NOMO-1 (cell line): Measurements from ENCODE around the gene TMEM132D.
"Not testable (repeated sequence)": the region's sequence is repeated elsewhere in the genome, so short reads cannot be mapped to it uniquely, and the experiment has no call there.

Experiments used
- DNase-seq, 2 experiments: peaks; one replicate each; lab custom pipeline; 2025; ENCODE audit not compliant: unreplicated experiment in 2 of 2; lab: John Stamatoyannopoulos, UW

The TMEM132D gene

DNA sequence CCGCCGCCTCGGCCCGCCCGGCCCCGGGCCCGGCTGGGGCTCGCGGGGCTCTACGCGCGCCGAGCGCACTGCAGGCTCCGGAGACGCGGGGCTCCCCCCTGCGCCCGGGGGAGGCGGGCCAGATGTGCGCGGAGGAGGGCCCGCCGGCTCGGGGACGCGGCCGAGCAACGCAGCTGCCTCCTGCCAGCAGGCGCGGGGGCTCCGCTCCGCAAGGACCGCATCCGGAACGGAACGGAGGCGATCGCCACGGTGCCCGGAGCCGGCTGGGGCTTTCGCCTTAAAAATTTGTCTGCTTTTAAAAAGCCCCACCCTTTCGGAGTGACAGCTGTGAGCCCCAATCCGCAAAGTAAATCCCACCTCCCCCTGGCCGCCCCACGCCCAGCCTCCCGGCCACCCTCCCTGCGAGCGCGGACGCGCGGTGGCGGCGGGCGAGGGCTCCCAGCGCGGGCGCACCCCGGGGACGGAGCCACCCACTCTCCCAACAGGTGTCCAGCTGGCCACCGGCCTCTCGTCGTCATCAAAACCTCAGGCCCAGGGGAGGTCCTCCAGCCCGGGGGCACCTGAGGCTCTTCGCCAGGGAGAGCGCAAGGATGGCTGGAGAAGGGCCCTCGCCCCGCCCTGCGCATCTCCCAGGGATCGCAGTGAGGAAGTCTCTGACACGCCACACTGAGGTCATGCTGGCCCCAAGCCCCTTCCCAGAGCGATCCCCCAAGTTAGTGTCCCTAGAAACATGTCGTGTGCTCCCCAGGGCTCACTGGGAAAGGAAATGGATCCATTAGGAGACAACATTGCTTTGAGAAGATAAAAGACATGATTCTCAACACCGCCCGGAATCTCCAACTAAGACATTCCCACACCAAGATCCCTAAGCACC, at the start of gene TMEM132D:
TSS of gene TMEM132D (minus strand) at position 70 of the 874 bp plus-strand sequence.
- DNase-seq = no peak

DNA sequence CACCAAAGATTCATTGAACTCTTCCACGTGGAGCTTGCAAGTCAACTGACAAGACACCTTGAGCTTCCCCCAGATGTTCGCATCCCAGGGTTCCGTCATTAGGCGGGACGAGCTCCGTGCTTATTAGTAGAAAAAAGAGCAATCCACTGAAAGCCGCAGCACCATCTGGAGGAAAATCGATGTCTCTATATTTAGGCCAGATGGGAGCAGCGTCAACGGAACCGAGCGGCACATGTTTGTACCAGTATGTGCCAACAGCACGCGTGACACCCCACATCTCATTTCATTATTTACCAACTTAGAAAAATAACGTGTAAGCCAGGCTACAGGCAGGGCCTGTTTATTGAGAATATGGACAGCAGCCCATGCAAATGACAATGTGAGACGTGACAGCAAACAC, 45.8 kb upstream of the TMEM132D start:
- DNase-seq = no peak

DNA sequence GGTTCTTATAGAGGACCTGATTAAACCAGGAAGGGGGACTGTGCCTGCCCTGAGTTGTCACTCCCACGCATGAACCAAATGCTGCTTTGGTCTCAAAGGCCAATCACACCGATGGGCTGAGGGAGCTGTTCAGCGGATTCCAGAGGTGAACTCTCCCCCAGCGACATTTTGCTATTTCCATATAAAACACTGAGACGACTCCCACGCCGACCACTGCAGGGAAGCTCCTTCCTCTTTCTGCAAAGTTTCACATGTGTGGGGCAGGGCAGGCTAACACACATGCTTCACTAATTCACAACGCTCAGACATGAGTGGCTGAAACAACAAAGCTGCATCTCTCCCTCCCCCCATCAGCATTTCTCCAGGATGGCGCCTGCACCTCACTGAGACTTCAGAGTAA, 37.8 kb upstream of the TMEM132D start:
- no peak for DNase-seq

DNA sequence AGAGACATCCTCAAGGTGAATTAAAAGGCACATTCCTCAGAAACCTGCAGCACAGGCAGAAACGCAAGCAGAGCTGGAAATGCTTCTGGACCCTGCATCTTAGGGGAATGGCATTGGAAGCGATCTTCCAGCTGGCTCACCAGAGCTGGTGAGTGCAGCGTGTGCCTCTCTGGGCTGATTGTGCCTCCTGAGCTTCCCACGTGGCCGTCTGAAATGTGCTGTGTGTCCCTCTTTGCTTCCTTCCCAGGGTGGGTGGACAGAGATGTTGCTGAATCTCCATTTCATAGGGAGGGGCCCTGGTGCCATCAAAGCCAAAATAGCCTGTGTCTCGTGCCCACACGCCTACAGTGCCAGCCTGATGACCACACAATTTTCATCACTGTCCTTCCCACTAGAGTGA, 34.3 kb upstream of the TMEM132D start:
- no peak for DNase-seq

DNA sequence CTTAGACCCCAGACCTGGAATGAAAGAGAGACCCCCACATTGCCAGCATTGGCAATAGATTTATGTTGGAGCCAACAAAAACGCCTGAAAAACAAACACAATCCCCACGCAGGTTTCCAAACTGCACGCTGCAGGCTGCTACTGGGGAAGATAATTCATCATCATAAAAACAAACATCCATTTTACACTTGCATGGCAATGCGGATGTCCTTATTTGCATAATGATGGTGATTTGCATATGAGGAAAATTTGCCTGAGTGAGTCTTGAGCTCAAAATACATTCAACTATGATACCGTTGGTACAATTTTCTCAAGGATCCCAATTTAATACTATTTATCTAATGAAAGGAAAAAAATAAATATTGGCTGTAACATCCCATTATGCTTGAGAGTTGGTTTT, 33.6 kb upstream of the TMEM132D start:
- no peak for DNase-seq

DNA sequence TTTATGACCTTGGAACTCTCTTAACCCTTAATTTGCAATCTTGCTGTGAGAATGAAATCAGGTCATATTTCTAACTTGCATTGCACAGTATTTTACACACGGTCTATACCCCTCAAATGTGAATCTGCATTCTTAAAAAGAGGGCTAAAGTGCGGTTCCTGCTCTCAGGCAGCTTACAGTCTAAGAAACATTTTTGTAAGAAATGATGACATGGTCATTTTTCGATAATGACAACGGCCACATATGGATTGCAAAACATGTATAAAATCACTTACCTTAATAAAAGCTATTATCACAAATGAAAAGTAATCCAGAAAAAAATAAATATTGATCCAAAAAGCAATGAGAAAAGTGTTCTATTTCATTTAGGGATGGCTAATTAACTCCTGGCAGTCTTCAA, 24.8 kb upstream of the TMEM132D start:
- DNase-seq = no peak

DNA sequence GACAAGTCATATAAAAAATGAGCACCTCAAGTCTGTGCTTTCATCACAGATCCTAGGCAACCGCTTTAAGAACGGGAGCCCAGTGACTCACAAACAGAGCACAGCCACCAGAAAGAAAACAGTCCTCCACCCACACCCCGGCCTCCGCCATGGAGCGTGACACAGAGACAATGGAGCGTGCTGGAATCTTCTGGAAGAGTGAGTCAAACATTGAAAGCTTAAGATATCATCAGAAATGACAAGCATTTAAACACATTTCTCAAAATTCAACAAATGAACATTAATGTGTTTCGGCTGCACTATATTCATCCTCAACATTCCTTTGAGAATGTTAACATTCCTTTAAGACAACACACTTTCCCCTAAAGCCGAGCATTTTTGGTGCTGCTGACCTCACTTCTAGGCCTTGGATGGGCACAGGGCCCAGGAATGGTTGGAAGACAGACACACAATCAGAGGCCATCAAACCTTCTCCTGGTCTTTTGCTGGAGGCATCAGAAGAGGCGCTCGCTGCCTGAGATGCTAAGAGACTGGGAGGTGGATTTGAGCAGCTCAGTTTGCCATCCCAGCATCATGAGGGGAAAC, 23.6 kb upstream of the TMEM132D start:
- no peak for DNase-seq

DNA sequence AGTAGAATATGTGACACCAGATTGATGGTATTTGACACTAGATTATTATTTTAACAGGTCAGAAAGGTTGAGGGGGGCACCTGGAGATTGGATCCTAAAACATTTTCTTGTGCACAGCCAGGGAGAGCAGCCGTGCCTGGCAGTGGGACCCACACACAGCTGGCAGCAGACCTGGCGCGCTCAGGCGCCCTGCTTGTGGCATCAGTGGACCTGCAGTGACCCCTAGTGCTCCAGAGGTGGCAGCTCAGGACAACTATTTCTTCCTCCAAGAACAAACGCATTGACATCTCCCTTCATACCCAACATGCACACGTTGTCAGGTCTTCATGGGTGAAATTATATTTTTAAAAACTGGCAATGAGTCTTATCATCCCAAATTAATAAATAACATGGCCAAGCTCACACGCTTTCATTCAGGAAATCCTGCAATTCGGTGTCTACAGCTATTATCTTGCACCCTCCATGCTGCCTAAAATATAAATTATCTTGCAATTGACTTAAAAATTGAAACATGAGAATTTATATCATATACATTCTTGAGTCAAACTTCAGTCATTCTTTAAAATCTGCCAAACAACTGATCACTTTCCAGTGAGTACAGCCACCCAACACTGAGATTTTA, 7.7 kb upstream of the TMEM132D start:
- DNase-seq = peak; percentile 32 to 44

DNA sequence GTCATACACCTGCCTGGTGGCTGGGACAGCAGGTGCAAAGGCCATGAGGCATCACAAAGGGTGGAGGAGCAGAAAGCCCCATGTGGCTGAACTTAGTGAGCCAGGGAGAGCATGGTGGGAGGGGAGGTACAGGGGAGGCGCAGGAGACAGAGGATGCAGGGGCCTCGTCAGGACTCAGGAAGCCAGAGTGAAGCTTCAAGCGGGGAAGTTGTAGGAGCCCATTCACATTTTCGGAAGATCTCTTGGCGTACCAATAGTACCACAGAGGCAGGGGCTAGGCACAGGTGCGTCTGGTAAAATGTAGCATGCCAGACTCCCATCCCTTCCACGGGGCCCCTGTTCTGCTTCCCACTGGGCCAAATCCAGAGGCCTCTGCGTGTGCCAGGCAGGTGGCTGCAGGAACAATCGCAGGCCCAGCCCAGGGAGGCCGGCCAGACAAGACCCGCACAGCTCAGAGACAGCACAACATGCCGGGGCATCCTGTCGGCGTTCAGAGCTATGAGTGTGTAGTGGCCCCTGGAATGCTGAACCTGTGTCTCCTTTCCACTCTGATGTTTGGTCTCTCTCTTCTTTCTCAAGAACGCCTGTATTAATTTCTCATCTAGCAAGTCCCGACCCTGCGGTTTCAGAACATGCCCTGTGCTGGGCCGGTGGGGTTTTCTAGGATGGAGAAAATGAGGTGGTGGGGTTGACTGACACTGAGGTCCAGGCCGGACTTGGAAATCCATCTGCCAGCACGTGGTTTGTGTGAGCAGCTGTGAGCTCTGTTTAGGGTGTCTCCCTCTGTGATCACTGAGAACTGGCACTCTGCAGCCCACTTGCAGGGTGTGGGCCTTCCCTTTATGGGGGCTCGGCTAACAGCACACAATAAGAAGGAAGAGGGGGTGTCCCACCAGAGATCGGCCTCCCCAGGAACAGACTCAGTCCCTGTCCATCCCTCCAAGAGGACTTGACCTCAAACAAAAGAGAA, 5.5 kb upstream of the TMEM132D start:
- no peak for DNase-seq

DNA sequence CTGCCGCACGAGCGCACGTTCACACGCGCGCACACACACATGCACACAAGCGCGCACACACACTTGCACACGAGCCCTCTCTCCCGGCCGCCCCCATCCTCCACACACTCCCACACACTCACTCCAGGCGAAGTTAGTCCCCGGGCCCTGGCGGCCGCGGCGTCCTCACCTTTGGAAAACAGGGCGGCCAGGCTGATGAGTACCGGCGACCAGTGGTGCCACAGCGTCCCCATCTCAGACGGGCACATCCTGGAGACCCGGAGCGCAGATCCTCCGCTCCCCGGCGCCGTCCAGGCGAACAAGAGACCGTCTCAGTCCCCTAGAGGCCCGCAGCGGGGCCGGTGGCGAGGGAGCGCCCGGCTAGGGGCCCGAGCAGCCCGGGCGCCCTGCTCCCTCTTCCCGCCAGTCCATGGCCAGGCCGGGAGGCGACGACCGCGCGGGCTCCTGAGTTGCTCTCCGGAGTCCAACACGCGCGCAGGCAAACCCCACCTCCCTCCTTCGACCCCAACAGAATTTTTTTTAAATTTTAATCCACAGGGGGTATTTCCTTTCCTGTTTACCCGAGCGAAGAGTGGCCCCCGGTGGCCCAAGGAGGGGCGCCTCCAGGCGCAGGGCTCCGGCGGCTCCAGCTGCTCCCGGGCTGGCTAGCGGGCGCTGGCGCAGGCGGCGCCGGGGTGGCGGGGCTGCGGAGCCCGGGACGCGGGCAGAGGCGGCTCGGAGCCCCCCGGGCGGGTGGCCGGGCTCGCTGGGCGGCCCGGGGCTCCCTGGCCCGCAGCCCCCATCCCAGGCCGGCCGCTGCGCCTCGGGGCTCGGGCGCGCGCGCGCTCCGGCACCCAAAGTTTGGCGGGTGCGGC, 506 bp downstream of the TMEM132D start:
- DNase-seq = no peak

DNA sequence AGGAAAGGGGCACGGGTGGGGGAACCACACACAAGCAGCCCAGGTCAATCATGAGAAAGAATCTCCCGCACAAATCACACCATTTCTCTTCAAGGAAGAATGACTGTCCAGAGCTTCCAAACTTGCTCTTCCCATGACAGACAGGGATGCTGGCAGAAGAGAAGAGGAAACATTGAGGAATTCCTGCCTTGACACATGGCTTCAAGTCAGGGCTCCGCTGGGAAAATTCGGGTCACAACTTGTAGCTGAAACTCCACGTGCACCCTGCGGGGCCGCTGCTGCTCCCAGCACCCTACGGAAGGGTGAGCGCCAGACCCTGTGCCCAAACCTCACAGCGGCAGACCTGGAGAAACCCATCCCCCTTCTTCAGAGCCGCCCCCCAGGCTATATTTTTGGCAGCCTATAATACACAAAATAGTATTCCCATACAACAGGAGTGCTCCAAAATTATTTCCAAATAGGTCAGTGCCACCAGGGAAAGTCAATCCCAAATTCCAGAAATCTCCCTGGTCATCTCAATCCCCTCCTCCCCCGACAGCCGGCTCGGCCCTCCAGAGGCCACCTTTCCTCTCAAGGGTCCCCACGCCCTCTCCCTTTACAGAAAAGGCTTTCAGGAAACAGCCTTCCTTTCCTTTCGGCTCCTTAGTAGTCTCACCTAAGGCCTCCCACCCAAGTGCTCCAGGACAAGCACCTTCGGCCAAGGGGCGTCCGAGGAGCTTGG, 1.3 kb downstream of the TMEM132D start:
- no peak for DNase-seq

DNA sequence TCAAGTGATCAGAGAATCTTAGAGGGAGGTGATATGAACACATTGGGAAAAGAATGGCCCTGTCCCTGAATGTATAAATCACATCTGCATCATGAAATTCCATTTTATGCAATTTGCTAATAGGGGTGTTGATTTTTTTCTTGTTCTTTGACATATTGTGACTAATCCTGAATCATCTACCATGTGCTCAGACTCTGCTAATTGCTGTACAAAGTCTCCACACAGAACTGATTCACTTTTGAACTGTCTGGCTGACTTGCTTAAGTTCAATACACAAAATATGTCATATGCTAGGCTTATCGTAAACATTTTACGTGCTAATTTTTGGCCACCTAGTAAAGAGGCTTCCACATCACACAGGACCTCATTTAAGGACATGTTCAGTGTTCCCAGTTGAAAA, 2.6 kb downstream of the TMEM132D start:
- no peak for DNase-seq

DNA sequence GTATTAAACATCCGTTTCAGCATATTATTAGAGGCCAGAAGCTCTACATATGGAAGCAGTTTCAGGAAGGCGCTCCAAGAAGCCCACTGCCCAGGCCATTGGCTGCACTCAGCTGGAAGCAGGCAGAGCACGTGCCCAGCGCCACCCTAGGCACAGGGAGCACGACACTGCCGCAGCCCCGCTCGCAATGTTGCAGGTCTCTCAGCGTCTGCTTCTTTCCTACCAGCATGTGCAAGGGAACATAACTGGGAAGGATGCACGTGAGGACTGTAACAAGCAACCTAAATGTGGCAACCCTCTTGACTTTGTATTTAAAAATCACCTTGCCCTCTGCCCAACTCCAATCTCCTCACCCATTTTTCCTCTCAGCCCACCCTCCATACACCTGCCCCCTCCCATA, 3.5 kb downstream of the TMEM132D start:
- no peak for DNase-seq

DNA sequence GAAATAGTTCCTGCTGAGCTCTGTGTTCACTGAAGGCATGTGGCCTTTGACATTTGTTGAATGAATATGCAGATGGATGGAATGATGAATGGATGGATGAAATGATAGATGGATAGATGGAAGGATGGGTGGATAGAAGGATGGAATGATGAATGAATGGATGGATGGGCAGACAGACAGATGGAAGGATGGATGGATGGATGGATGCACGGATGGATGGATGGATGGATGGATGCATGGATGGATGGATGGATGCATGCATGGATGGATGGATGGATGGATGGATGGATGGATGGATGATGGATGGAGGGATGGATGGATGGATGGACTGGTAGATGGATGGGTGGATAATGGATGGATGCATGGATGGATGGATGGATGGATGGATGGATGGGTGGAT, 4.8 kb downstream of the TMEM132D start:
- DNase-seq = not testable (repeated sequence)

DNA sequence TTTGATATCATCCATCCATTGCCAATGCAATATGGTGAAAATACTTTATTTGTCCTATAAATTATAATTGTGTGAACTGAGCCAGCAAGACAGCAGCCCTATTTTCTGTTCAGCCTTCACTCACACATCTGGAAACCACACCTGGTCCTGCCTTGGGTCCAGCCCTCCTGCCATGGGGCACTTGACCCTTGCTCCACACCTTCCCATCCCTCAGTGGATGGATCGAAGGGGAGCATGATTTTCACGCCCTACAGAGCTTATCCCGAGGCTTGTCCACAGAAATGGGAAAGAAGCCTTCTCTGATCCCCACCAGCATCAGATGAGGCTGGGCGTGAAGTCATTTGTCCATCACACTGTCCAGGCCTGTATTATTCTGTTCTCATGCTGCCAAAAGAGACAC, 10.1 kb downstream of the TMEM132D start:
- DNase-seq = no peak

DNA sequence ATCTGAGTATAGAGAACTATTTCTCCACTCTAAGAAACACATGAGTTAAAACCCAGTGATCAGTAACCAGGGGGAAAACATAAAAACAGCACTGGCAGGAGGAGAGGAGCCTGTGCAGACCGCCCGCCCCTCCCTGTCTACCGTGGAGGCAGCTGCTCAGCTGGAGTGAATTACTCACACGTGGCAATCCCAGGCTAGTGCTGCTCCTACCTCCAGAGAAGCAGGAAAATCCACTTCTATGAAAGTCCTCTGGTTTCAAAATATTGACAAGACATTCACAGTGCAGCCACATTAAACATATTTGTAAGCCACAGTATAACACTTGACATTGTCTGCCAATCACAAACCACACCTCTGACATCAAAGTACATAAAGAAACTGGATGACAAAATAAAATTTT, 16.7 kb downstream of the TMEM132D start:
- no peak for DNase-seq

DNA sequence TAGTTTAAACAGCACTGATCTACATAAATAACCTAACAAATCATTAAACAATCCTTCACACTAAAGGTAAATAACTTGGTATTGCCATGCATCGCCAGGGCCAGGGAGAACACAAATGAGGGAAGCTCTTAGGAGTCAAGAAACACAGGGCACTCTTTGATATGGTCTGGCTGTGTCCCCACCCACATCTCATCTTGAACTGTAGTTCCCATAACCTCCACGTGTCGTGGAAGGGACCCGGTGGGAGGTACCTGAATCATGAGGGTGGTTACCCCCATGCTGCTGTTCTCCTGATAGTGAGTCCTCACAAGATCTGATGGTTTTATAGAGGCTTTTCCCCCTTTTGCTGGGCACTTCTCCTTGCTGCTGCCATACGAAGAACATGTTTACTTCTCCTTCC, 17.3 kb downstream of the TMEM132D start:
- DNase-seq = no peak

DNA sequence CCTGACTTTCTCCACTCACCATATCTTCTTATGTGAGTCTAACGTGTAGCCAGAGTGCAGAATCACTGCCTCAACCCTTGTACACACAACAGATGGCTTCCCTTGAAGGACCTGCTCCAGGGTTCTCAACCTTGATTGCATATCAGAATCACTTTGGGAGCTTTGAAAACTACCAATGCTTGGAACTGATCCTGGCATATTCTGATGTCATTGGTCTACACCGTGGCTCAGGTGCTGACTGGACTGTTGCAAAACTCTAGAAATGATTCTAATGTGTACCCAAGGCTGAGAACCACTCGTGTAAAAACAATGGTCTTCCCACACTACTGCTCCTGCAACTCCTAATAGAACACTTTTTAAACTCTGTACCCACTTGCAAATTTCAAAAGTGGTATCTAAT, 18.5 kb downstream of the TMEM132D start:
- DNase-seq = no peak

DNA sequence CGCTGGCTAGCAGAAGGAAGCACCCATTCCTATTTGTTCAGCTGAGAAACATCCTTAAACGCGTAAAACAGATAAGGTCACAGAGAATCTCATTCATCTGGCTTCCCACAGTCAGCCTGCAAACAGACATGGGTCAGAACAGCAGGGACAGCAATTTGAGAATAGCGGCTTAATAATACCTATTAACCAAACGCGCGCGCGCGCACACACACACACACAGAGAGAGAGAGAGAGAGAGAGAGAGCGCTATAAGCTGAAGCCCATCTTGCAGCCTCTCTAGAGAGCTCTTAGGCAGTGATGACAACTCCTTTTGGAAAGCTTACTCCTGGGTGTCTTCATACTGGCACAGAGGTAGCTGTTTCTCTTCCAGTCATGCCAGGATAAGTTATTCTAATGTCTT, 26.4 kb downstream of the TMEM132D start:
- DNase-seq = no peak
